GM19397 (cell line): ENCODE data around the gene CACNB1.
"Not testable (repeated sequence)": the region's sequence is repeated elsewhere in the genome, so short reads cannot be mapped to it uniquely, and the experiment has no call there.

Experiments
- ATAC-seq: cut with Tn5 transposase; IDR thresholded peaks from one replicate; pipeline ENCODE4 v1.9.1; 2021; ENCODE audit warnings: mild to moderate bottlenecking, moderate library complexity; ENCODE audit not compliant: unreplicated experiment

The CACNB1 gene

DNA sequence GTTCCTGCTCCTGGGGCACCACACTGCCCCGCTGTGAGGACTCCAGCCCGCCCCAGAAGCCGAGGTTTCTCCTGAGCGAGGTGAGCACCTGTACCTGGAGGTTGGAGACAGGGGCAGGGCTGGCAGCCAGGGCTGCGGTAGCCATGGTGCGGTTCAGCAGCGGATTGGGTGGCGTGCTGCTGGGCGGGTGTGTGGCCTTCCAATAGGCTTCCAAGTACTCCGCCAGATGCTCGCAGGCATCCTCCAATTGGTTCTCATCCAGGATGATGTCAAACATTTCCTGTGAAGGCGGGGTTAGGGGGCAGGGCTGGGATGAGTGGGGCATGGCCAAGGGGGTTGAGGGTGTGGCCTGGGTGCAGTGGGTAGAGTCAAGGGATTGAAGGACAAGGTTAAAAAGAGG lies 20.2 kb downstream of the CACNB1 start:
- no peak for ATAC-seq

- ATAC-seq: no peak
Measured at GRCh38 chr17:39175695-39176093, 21.8 kb downstream of the CACNB1 start.

DNA sequence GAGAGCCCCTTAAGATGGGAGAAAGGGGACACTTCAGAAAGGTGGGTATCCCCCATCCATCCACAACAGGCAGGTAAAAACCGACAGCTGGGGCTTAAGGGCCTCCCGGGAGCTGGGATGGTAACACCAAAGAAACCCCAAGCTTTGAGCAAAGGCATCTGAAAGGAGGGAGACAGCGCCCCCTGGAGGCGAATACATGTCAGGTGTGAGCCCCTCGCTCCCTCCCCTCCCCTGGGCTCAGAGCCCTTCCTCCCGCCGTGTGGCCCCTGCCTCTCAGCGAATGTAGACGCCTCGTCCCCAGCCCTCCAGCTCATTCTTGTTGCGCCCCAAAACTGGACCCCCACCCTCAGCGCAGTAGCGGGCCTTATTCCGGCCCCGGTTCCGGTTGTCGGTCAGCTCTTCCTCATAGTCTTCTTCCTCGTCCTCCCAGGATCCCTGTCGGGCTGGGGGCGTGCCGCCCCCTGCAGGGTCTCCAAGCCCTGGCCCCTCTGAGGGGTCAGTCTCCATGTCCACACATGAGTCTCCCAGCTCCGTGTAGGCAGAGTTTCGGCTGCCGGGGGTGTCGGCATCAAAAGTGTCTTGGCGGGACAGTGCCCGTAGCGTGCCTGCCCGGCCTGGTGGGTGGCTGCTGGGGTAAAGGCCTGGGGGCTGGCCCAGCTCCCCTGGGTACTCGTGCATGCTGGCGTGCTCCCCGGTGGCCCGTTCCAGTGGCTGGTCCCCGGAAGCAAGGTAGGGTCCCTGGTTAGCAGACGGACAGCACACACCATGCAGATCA lies 22.4 kb downstream of the CACNB1 start:
- ATAC-seq: no peak

- no peak for ATAC-seq
Measured at GRCh38 chr17:39173526-39174274, 23.8 kb downstream of the CACNB1 start.

GRCh38 chr17:39173080-39173479 lies 24.4 kb downstream of the CACNB1 start:
- ATAC-seq: no peak

GRCh38 chr17:39171933-39172332 lies 25.5 kb downstream of the CACNB1 start:
- no peak for ATAC-seq

- ATAC-seq: no peak
Measured at GRCh38 chr17:39170558-39170957, 26.9 kb downstream of the CACNB1 start.

DNA sequence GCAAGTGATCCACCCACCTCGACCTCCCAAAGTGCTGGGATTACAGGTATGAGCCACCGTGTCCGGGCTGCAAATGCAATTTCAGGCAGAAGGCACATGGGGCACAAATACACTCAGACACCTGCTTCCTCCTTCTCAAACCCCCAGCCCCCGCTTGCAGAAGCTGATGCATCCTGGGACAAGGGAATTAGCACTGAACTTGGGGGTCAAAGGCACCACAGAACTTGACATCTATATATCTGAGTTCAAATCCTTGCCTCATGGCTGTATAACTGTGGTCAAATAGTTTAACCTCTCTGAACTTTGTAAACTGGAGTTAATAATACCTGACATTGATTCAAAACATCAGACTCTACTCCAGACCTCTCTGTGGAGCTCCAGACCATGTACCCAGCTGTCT lies 27.4 kb downstream of the CACNB1 start:
- ATAC-seq: no peak

DNA sequence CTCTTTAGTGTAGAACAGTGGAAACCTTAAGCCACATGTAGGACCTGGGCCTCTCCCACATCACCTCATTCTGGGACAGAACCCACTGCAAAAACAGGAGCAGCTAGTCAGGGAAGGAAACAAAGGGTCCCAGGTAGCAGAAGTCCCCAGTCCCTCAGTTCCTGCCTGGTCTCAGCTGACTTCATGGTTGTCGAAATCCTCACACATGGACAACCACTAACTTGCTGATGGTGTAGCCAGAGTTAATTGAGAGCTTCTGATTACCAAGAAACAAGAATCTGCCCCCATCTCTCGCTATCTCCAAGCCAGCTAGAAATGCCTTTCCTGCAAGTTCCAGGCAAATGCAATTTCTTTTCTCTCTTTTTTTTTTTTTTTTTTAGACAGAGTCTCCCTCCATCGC lies 28.0 kb downstream of the CACNB1 start:
- ATAC-seq: no peak

- ATAC-seq: no peak
Measured at GRCh38 chr17:39169101-39169500, 28.4 kb downstream of the CACNB1 start.

DNA sequence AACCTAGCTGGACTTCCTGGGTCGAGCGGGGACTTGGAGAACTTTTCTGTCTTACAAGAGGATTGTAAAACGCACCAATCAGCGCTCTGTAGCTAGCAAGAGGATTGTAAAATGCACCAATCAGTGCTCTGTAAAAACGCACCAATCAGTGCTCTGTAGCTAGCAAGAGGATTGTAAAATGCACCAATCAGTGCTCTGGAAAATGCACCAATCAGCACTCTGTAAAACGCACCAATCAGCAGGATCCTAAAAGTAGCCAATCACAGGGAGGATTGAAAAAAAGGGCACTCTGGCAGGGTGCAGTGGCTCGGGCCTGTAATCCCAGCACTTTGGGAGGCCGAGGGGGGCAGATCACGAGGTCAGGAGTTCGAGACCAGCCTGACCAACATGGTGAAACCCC lies 29.0 kb downstream of the CACNB1 start:
- not testable (repeated sequence) for ATAC-seq

DNA sequence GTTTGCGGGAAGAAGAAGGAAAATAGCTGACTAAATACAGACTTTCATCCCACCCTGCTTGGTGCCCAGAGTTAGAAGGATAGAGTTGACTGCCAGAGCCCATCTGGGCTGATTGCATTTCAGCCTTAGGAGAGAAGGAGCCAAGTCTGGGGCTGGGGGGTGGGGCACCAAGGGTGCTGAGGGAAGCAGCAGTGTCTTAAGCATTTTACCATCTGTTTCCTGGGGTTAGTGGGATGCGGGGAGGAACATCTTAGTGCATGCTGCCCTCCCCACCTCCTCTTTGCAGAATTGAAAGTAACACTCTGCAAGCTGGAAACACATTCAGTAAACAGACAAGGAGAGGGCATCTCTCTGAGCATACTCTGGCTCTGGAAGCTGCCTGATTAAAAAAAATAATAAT lies 30.0 kb downstream of the CACNB1 start:
- no peak for ATAC-seq

GRCh38 chr17:39166437-39167335 lies 30.8 kb downstream of the CACNB1 start:
- ATAC-seq: no peak

- no peak for ATAC-seq
Measured at GRCh38 chr17:39165841-39166349, 31.6 kb downstream of the CACNB1 start, which contains the start of gene ARL5C. TSS of gene ARL5C (minus strand) at chr17:39166161. CDS start at chr17:39165760, 401 bp downstream.

DNA sequence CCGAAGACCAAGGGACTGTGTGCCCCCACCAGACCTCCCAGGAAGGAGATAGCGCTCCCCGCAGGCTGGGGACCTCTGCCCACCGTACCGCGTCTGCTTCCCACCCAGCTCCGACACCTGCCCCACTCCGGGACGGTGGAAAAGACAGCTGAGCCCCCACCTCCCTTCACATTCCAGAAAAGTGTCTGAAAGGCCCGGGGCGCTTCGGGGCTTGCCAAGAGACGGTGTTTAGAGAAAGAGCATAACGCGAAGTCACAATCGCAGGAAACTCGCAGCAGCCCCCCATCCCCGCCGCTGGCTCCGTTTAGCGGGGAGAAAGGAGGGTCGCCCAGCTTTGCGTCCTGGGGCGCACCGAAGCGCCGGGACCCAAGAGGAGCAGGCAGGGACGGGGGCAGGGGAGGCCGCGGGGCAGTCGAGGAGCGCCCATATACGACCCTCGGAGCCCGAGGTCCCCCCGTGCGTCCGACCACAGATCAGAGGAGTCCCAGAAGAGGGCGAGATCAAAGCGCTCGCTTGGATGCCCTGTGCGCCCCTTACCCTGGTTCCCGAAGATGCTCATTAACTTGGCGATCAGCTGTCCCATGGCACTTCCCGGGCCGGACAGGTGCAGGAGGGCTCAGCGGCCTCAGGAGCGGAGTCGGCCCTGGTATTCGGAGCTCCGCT lies 32.2 kb downstream of the CACNB1 start:
- no peak for ATAC-seq

GRCh38 chr17:39164675-39165143 lies 32.8 kb downstream of the CACNB1 start:
- ATAC-seq: no peak

DNA sequence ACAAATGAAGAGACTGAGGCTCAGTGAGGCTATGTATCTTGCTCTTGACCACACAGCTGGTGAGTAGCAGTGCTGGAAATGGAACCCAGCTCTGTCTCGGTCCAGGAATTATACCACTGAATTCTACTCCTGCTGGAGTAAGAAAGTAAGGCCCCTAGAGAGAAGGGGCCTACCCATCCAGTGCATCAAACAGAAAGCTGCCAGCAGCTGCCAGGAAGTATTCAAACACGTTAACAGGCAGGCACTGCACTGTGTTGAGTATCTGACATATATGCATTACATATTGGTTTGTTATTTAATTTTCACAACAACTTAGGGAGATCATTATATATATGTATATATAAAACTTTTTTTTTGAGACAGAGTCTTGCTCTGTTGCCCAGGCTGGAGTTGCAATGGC lies 35.5 kb downstream of the CACNB1 start:
- ATAC-seq: no peak

DNA sequence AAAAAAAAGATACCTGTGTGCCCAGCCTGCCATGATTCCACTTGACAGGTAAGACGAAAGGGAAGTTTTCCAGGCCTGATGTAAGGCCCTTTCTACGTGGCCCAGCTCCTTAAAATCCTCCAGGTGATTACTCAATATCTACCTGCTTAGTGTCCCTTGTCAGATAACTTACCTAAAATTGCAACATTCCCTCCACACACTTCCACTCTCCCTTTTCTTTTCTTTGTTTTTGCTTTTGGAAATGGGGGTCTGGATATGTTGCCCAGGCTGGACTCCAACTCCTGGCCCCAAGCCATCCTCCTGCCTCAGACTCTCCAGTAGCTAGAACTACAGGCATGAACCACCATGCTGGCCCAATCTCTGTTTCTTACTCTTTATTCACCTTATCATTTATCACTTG lies 38.8 kb downstream of the CACNB1 start:
- no peak for ATAC-seq

DNA sequence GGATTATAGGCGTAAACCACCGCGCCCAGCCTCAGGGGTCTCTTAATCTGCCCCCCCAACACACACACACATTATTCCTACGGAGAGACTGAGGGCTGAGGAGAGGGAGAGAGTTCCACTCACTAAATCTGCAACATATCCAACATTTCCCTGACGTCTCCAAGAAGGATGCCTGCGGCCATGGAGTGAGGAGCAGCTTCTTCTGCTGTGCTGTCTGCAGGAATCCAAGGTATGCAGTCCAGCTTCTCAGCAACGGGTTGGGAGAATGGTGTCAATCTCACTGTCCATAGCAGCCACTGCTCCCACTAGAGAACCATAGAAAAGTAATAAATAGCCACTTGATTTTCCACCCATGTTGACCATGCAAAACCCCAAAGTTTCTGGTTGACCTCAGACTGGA lies 41.0 kb downstream of the CACNB1 start:
- no peak for ATAC-seq

GRCh38 chr17:39155654-39156053 lies 41.8 kb downstream of the CACNB1 start:
- no peak for ATAC-seq
